GM19463 (cell line): Measurements from ENCODE around the gene RUNX2.
A peak's percentile ranks its signal among the peaks of the same experiment; 100 is the strongest.

ENCODE experiments used
- ATAC-seq: cut with Tn5 transposase; IDR thresholded peaks from one replicate; pipeline ENCODE4 v1.9.1; 2021; ENCODE audit warnings: mild to moderate bottlenecking, moderate library complexity; ENCODE audit not compliant: unreplicated experiment

The RUNX2 gene

GRCh38 chr6:45635284-45635867, 307.2 kb downstream of the RUNX2 start:
- ATAC-seq: no peak

DNA sequence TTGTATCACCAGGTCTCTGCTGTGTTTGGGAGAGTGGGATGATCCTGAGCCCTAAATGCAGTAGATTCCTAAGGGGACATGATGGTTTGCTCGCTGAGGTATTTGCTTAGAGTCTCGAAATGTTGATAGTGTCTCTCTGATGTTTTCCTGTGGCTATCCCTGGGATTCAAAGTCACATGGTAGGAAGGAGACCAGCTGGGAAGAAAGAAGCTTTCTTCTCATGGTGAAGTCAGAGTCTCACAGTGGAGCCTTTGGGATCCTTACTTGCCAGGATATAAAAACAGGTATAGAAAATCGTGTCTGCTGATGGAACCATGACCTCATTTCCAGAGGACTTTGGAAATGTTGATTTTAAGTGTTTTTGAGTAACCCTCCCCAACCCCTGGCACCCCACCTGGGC, 308.9 kb downstream of the RUNX2 start:
- no peak for ATAC-seq

- no peak for ATAC-seq
Measured at GRCh38 chr6:45637611-45638257, 309.6 kb downstream of the RUNX2 start.

- no peak for ATAC-seq
Measured at GRCh38 chr6:45640081-45640491, 312.0 kb downstream of the RUNX2 start.

DNA sequence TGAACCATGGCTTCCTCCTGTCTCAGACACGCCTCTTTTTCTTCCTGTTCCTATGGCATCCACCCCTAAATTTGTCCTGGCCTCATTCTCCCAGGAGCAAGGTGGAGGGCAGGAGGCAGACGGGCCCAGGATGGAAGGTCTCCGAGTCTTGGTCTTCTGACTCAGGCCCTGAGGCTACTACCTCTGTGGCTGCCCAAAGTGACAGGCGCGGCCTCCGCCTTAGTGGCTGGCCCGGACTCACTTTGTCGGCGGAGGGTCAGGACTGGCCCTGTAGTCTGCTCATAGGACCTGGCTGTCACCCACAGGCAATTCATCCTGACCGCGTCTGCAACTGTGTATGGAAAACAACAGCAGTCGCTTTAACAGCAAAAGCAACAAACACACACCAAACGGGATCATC, 312.7 kb downstream of the RUNX2 start:
- ATAC-seq: no peak

GRCh38 chr6:45642331-45643125, 314.4 kb downstream of the RUNX2 start:
- no peak for ATAC-seq

- ATAC-seq: no peak
Measured at GRCh38 chr6:45643126-45643525, 315.0 kb downstream of the RUNX2 start.

DNA sequence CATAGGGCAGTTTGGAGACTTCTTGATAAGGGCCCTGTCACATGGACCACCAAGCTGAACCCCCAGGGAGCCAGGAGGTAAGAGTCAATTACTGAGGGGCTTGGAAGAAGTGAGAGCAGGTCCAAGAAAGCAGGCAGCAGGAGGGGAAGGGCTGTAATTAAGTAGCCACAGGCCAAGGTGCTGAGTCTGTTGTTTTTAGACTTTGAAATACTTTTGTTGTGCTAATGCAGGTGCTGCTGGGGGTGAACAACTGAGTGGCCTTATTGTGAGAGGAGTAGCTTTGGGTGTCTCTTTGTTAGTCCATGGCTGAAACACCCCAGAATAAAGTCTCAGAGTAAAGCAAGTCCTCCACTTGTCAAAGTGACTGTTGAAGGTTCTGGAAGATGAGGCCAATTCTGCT, 316.6 kb downstream of the RUNX2 start:
- no peak for ATAC-seq

- peak; percentile 66 for ATAC-seq
Measured at GRCh38 chr6:45645302-45645701, 317.2 kb downstream of the RUNX2 start.

DNA sequence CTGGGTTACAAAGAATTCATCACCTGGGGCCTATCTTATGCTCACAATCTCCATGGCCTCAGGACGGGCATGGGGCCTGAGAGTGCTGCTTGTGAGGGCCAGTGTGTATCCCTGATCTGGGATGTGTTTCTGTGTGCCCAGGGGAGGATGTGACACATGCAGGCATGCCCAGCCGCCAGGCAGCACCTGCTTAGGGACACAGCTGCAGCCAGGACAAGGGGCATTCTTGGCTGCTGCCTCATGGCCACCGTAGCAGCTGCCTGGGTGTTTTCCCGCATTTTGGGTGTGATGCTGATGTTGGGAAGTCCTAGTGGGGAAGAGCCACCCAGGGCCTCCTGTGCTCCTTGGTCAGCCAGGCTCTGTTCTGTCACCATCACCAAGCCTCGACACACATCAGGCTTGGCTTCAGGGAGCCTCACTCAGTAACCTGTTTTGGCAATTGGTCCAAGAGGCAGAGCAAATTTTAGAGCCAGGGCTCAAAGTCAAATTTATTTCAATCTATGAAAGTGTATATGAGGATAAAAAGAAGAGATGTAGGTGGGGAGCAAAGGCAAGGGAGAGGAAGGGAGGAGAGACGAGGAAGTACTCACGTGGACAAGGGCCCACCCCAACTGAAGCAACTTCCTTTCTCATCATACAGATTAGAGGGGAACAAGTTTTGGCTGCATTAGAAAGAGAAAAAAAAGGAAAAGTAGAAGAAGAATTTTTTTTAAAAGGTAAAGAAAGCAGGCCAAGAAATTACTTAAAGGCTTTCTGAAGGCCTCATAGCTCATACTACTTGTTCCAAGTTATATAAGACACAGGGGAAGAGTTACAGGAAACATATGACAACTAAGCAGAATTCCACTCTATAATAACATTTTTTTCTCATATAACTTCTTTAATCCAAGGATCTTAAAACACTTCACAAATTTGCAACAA, 319.5 kb downstream of the RUNX2 start:
- no peak for ATAC-seq

GRCh38 chr6:45648262-45648620, 320.1 kb downstream of the RUNX2 start:
- ATAC-seq: no peak

- ATAC-seq: no peak
Measured at GRCh38 chr6:45650524-45651135, 322.5 kb downstream of the RUNX2 start.

DNA sequence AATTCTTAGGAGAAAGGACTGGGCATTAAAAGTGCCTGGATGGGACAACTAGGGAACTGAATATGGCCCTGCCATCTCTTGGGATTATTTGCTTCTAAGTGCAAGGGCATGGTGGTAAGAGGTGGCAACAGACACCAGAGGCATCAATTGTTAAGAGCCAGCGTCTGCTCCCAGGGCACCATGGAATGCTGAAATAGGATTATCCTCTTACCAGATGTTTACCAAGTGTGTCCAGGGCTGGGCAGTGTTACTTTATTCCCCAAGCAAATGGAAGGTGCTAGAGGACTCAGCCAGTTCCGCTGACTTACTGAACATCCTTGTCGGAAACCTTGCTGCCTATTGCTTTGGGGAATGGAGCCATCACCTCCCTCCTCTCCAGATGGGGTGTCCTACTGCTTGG, 323.2 kb downstream of the RUNX2 start:
- ATAC-seq: no peak

DNA sequence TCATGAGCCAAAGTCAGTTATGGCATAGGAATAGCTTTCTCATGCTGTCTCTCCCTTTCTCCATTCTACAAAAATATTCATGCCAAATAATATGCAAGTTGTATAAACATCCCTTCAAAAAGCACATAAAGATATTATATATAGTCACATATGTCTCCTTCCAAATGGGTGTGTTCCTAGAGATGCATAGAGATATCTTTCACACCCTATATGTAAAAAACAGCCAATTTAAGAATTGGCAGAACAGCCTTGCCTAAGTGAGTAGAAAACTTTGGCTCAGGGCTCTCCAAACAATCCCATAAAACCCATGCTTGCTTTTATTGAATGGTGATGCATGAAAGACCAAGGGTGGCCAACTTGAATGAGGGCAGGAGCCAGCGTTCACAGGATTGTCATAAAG, 324.3 kb downstream of the RUNX2 start:
- ATAC-seq: no peak

DNA sequence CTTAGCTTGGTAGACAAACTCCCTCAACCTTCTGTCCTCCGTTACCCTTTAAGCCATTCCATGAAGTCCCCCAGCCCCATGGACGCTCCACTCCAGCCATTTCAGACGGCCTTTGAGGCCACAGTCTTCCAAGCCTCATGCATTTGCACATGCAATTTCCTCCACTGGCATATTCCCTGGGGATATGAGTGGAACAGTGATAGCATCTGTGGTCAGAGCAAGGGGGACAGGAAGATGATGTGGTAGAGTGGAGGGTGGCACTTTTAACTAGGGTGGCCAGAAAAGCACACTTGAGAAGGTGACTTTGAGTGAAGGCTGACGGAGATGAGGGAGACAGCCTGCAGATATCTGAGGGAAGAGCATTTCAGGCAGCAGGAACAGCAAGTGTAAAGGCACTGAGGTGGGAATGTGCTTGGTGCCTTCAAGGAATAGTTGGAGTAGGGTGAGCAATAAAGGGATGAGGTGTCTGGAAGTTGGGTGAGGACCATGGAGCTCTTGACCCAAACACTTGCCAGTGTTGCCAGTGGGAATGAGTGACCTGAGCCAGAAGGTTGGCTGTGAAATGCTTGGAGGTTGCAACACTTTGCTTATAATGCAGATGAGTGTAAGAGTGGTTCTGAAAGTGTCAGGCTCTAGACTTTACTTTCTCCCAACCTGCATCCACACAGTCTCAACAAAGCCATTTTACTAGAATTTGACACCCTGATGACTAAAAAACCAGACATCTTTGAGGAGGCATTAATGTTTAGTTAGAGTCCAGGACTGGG, 325.2 kb downstream of the RUNX2 start:
- no peak for ATAC-seq

GRCh38 chr6:45654673-45655072, 326.5 kb downstream of the RUNX2 start:
- ATAC-seq: no peak

DNA sequence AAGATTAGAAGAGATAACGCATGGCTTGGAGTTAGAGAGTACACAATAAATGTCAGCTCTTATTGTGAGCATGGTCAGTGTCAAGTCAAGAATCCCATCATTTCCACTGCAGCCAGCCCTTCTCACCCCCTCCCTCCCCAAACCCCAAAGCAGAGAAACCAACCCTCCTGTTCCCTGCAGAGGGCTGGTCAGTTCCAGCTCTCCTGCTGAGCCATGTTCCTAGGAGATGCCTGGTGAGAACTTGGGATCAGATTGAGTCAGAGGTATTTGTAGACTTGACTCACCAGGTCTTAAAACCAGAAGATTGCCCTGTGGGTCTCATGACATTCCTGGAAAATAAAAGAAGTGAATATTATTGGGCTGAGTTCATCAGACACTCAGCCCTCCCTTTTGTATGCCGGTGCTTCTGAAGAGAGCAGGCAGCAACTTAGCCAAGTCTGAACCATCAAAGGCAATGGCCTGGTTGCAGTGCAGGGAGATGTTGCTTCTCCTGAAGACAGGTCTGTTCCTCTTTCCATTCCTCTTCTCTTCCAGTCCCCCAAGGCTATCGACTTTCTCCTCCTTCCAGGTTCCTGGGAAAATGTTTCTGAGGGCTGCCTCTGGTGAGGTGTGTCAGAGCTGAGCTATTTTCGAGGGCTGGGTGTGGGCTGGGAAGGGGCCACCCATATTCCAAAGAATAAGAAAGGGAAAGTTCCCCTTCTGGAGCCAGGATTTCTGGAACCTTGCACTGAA, 327.8 kb downstream of the RUNX2 start:
- ATAC-seq: no peak

- ATAC-seq: no peak
Measured at GRCh38 chr6:45657226-45657625, 329.1 kb downstream of the RUNX2 start.

DNA sequence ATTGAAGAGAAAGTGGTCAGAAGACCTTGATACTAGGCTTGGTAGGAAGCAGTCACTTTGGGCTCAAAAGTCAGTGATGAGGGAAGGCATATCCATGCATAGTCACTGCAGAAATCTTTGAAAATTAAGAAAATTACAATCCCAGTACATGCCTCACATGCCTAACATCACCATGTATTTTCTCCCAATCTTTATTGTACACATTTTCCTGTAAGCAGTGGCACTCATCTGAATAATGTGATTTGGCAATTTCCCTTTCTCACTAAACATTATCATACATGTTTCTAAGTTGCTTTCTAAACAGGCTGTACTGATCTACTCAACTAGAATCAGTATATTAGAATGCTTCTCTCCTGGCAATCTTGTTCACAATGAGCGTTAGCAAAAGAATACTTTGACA, 330.3 kb downstream of the RUNX2 start:
- no peak for ATAC-seq
